Measurements from ENCODE around the gene SLC4A4.

DNA sequence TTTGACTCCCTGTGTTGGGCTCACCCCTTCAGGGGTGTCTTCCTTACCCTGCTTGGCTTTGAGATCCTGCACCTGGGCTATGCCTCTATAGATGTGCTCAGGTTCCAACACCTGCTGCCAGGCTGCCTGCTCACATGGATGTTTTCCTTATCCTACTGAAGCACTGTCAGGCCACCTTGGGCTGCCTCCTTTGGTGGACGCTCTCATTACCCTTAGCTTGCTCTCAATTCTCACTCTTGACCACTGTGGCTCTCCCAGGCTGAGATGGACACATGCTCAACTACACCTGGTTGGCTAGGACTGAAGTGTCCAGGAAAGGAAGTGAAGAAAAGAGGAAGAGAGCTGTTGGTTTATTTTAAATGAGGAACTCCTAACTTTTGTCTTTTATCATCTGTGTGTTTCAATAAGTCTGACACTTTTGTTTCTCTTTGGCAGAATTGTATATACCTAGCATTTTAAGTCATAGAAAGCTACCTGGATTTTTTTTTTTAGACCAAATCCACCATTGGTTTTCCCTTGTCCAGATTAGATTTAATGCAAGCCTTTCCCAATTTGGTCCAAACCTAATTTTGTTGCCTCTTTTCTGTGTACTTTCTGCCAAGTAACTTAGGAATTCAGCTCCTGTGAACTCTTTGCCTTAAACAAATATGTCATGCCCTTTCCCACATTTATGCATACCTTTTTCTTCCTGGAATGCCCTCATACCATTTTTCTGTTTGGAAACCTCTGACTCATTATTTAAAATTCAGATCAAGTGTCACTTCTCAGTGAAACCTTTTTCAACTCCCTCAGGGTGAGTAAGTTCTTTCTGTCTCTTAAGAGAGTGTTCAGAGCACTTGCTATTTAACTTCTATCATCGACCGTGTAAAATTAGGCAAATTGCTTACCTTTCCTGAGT lies 269.2 kb downstream of the SLC4A4 start:
- TF ChIP-seq NKRF (conservative IDR thresholded peaks at IDR 0.05), result no peak
- no peak for TF ChIP-seq FOXM1 (IDR thresholded peaks at IDR 0.05; ENCODE audit: low read depth, low read length)
- TF ChIP-seq, protein P1, sequence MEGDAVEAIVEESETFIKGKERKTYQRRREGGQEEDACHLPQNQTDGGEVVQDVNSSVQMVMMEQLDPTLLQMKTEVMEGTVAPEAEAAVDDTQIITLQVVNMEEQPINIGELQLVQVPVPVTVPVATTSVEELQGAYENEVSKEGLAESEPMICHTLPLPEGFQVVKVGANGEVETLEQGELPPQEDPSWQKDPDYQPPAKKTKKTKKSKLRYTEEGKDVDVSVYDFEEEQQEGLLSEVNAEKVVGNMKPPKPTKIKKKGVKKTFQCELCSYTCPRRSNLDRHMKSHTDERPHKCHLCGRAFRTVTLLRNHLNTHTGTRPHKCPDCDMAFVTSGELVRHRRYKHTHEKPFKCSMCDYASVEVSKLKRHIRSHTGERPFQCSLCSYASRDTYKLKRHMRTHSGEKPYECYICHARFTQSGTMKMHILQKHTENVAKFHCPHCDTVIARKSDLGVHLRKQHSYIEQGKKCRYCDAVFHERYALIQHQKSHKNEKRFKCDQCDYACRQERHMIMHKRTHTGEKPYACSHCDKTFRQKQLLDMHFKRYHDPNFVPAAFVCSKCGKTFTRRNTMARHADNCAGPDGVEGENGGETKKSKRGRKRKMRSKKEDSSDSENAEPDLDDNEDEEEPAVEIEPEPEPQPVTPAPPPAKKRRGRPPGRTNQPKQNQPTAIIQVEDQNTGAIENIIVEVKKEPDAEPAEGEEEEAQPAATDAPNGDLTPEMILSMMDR (IDR thresholded peaks at IDR 0.05 in 2 of 3, conservative IDR thresholded peaks at IDR 0.05 in 1 of 3; ENCODE audit: control insufficient read depth in 2 of 3, extremely low read depth in 1 of 3, insufficient read depth in 1 of 3, low read depth in 3 of 3, low read length in 3 of 3), result no peak
- TF ChIP-seq SUPT20H (IDR thresholded peaks at IDR 0.05; ENCODE audit: borderline replicate concordance, control insufficient read depth, low read depth, low read length), result no peak
- no peak for TF ChIP-seq IKZF1 (conservative IDR thresholded peaks at IDR 0.05)

Measured in GM12878 (cell line).